Lower leg skin (tissue), 4 donors: ENCODE data around the gene HECTD4. TPM values are rescaled to one million over a fixed set of nuclear protein-coding genes. Genes with fewer than 3 reads are reported as not detected.

ENCODE experiments used
- DNase-seq, 2 donors: peaks; one replicate each; pipeline ENCODE4 v3.0.0-alpha.2; 2019; ENCODE audit warnings: low spot score in 2 of 2
- H3K4me3 ChIP-seq: fragments of 200-600 bp; sonication (generic); 2 replicates; pipeline ENCODE4 v1.5.1; 2017; ENCODE audit warnings: mild to moderate bottlenecking, low read depth; ENCODE audit not compliant: poor library complexity, severe bottlenecking
- CTCF ChIP-seq, 3 donors: fragments of 450-650 bp; IDR thresholded peaks; one replicate each; pipeline ENCODE4 v1.5.1; 2016; ENCODE audit warnings: antibody characterized with exemption in 3 of 3, mild to moderate bottlenecking in 3 of 3, moderate library complexity in 2 of 3
- POLR2A ChIP-seq, 2 donors: fragments of 450-650 bp; IDR thresholded peaks; one replicate each; pipeline ENCODE4 v1.6.1; 2016 to 2017; ENCODE audit warnings: antibody characterized with exemption in 2 of 2, mild to moderate bottlenecking in 1 of 2, moderate library complexity in 1 of 2
- WGBS, 2 donors: methylation state at CpG; one replicate each; pipeline ENCODE4 v1.1.5; 2018; 5-methylcytosine and 5-hydroxymethylcytosine counted together
- intact Hi-C: fragments of 100-400 bp; cut with DNase I; formaldehyde crosslinking; loops from one replicate; pipeline ENCODE4 v1.15.0; 2023; ENCODE audit warnings: low total_unique reads
- total RNA-seq, 4 donors: library from RNA; depleted of rRNA; stranded (reverse); fragments of >200 nt; gene quantifications; one replicate each; pipeline ENCODE4 v1.1.0, GENCODE V29; 2016

Gene HECTD4
- total RNA-seq, 4 donors from 2014 or later, result 33.2 to 70.6 (median 35.5) TPM

GRCh38 chr12:112151766-112152541 lies 230.3 kb downstream of the HECTD4 start:
- TF ChIP-seq CTCF (IDR thresholded peaks at IDR 0.05) (no peak), POLR2A (IDR thresholded peaks at IDR 0.05) (no peak)
- H3K4me3 ChIP-seq, result no peak overlapping the region
- intact Hi-C loops, result no loop called here
- 91 to 92% methylated on average over 11 of the region's 11 CpGs for WGBS, 2 donors
- DNase-seq, result peak in 1 of 2 donors; percentile 81

GRCh38 chr12:112149596-112149995 lies 232.6 kb downstream of the HECTD4 start:
- H3K4me3 ChIP-seq, result no peak overlapping the region
- TF ChIP-seq CTCF (IDR thresholded peaks at IDR 0.05) (no peak), POLR2A (IDR thresholded peaks at IDR 0.05) (no peak)
- intact Hi-C loops, result no loop called here
- 63 to 82% methylated on average over 5 of the region's 5 CpGs for WGBS, 2 donors
- peak in 1 of 2 donors; percentile 61 for DNase-seq

GRCh38 chr12:112148031-112148513 lies 234.2 kb downstream of the HECTD4 start:
- DNase-seq, result peak in 1 of 2 donors; percentile 46
- no peak overlapping the region for H3K4me3 ChIP-seq
- intact Hi-C loops, result no loop called here
- no peak for TF ChIP-seq CTCF (IDR thresholded peaks at IDR 0.05)
- TF ChIP-seq POLR2A (IDR thresholded peaks at IDR 0.05), result no peak
- WGBS, 2 donors, result 72 to 82% methylated on average over 3 of the region's 3 CpGs

GRCh38 chr12:112146123-112146522 lies 236.1 kb downstream of the HECTD4 start:
- TF ChIP-seq POLR2A (IDR thresholded peaks at IDR 0.05) (no peak), CTCF (IDR thresholded peaks at IDR 0.05) (no peak)
- intact Hi-C loops, result no loop called here
- H3K4me3 ChIP-seq, result no peak overlapping the region
- peak in 1 of 2 donors; percentile 28 for DNase-seq
- WGBS, 2 donors, result 85 to 88% methylated on average over 1 of the region's 1 CpG

- peak in 1 of 2 donors; percentile 26 for DNase-seq
- no peak overlapping the region for H3K4me3 ChIP-seq
- 79 to 81% methylated on average over 5 of the region's 5 CpGs for WGBS, 2 donors
- intact Hi-C loops, result no loop called here
- TF ChIP-seq POLR2A (IDR thresholded peaks at IDR 0.05), result no peak
- no peak for TF ChIP-seq CTCF (IDR thresholded peaks at IDR 0.05)
These were observed 241.5 kb downstream of the HECTD4 start for GRCh38 chr12:112140728-112141127.
